H9 (cell line): ENCODE data around the gene AP1B1. TPM values are rescaled to one million over a fixed set of nuclear protein-coding genes. Genes with fewer than 3 reads are reported as not detected.

Experiments used
- DNase-seq: peaks from one replicate; pipeline ENCODE4 v3.0.0-alpha.2; 2017
- H2AFZ ChIP-seq: one replicate; pipeline ENCODE4 v1.6.1; 2013; ENCODE audit warnings: mild to moderate bottlenecking, low read length, control low read depth, moderate library complexity
- H2AK5ac ChIP-seq: 2 replicates; pipeline ENCODE4 v1.6.1; 2013; ENCODE audit warnings: low read length, control low read depth, mixed read lengths; ENCODE audit not compliant: insufficient read length
- H2BK120ac ChIP-seq: one replicate; pipeline ENCODE4 v1.6.1; 2013; ENCODE audit warnings: low read depth, mild to moderate bottlenecking, low read length, control low read depth, inconsistent platforms; ENCODE audit not compliant: poor library complexity, severe bottlenecking
- H2BK12ac ChIP-seq: 2 replicates; pipeline ENCODE4 v1.6.1; 2013; ENCODE audit warnings: low read length, control low read depth, mixed read lengths, low read depth; ENCODE audit not compliant: insufficient read length
- H2BK15ac ChIP-seq: 2 replicates; pipeline ENCODE4 v1.6.1; 2013; ENCODE audit warnings: low read depth, low read length, control low read depth
- H2BK20ac ChIP-seq: one replicate; pipeline ENCODE4 v1.6.1; 2013; ENCODE audit warnings: low read depth, mild to moderate bottlenecking, low read length, control low read depth, inconsistent platforms; ENCODE audit not compliant: poor library complexity, severe bottlenecking
- H2BK5ac ChIP-seq: 2 replicates; pipeline ENCODE4 v1.6.1; 2013; ENCODE audit warnings: low read length, control low read depth, mixed read lengths; ENCODE audit not compliant: insufficient read length
- H3K14ac ChIP-seq: 2 replicates; pipeline ENCODE4 v1.6.1; 2013; ENCODE audit warnings: low read length, control low read depth; ENCODE audit not compliant: insufficient read depth
- H3K18ac ChIP-seq: 2 replicates; pipeline ENCODE4 v1.6.1; 2013; ENCODE audit warnings: low read depth, mild to moderate bottlenecking, mixed read lengths, low read length, control low read depth; ENCODE audit not compliant: insufficient read length
- H3K23ac ChIP-seq: 2 replicates; pipeline ENCODE4 v1.6.1; 2013; ENCODE audit warnings: low read length, control low read depth, mixed read lengths, low read depth; ENCODE audit not compliant: insufficient read length
- H3K23me2 ChIP-seq: 2 replicates; pipeline ENCODE4 v1.6.1; 2013; ENCODE audit warnings: low read depth, mild to moderate bottlenecking, mixed read lengths, low read length, control low read depth; ENCODE audit not compliant: insufficient read length, poor library complexity, severe bottlenecking
- H3K27ac ChIP-seq: 2 replicates; pipeline ENCODE4 v1.5.1; 2013; ENCODE audit warnings: low read length, control low read depth, mixed read lengths, low read depth; ENCODE audit not compliant: insufficient read length
- H3K27me3 ChIP-seq: 2 replicates; pipeline ENCODE4 v1.6.1; 2013; ENCODE audit warnings: low read length, control low read depth, inconsistent platforms; ENCODE audit not compliant: insufficient read depth
- H3K4ac ChIP-seq: 2 replicates; pipeline ENCODE4 v1.6.1; 2013; ENCODE audit warnings: low read depth, mild to moderate bottlenecking, control low read depth, inconsistent platforms, low read length, moderate library complexity
- H3K4me1 ChIP-seq: 2 replicates; pipeline ENCODE4 v1.6.1; 2013; ENCODE audit warnings: low read length, control low read depth, inconsistent platforms; ENCODE audit not compliant: insufficient read depth
- H3K4me2 ChIP-seq: 2 replicates; pipeline ENCODE4 v1.6.1; 2013; ENCODE audit warnings: low read length, control low read depth, mixed read lengths; ENCODE audit not compliant: insufficient read length, insufficient read depth
- H3K56ac ChIP-seq: 2 replicates; pipeline ENCODE4 v1.6.1; 2013; ENCODE audit warnings: low read depth, mild to moderate bottlenecking, mixed read lengths, low read length, control low read depth; ENCODE audit not compliant: insufficient read length
- H3K79me1 ChIP-seq: 2 replicates; pipeline ENCODE4 v1.6.1; 2013; ENCODE audit warnings: low read depth, mild to moderate bottlenecking, moderate library complexity, low read length, control low read depth, inconsistent platforms; ENCODE audit not compliant: insufficient read depth, poor library complexity, severe bottlenecking
- H3K79me2 ChIP-seq: 2 replicates; pipeline ENCODE4 v1.6.1; 2013; ENCODE audit warnings: low read length, control low read depth, inconsistent platforms; ENCODE audit not compliant: insufficient read depth
- H3K9ac ChIP-seq: 2 replicates; pipeline ENCODE4 v1.6.1; 2013; ENCODE audit warnings: low read length, control low read depth, mixed read lengths; ENCODE audit not compliant: insufficient read length; ENCODE audit errors: extremely low read depth
- H3K9me3 ChIP-seq: one replicate; pipeline ENCODE4 v1.6.1; 2013; ENCODE audit warnings: low read depth, low read length, inconsistent platforms; ENCODE audit not compliant: control insufficient read depth
- H3T11ph ChIP-seq: one replicate; pipeline ENCODE4 v1.6.1; 2013; ENCODE audit warnings: mild to moderate bottlenecking, low read length, control low read depth, inconsistent platforms
- H4K20me1 ChIP-seq: one replicate; pipeline ENCODE4 v1.6.1; 2013; ENCODE audit not compliant: control insufficient read depth, insufficient read length, insufficient read depth
- H4K5ac ChIP-seq: 2 replicates; pipeline ENCODE4 v1.6.1; 2013; ENCODE audit warnings: low read depth, mild to moderate bottlenecking, mixed read lengths, low read length, control low read depth; ENCODE audit not compliant: insufficient read length
- H4K8ac ChIP-seq: replicated peaks from 2 replicates; pipeline ENCODE4 v1.6.1; 2013; ENCODE audit warnings: low read length, control low read depth, mixed read lengths, low read depth; ENCODE audit not compliant: insufficient read length
- H4K91ac ChIP-seq: 2 replicates; pipeline ENCODE4 v1.6.1; 2013; ENCODE audit warnings: low read depth, mild to moderate bottlenecking, moderate library complexity, mixed read lengths, low read length, control low read depth; ENCODE audit not compliant: insufficient read length
- H3K27ac Mint-ChIP-seq, 3 experiments: 2 replicates in 2 of 3; 3 replicates in 1 of 3; pipeline ENCODE4 v1.8.0; 2020 to 2021; ENCODE audit warnings: mixed read lengths in 3 of 3, mild to moderate bottlenecking in 1 of 3, moderate library complexity in 1 of 3
- H3K27me3 Mint-ChIP-seq: 2 replicates; pipeline ENCODE4 v1.8.0; 2021; ENCODE audit warnings: low read depth, mild to moderate bottlenecking, moderate library complexity, mixed read lengths
- H3K36me3 Mint-ChIP-seq, 3 experiments: 2 replicates in 2 of 3; 3 replicates in 1 of 3; pipeline ENCODE4 v1.8.0; 2020 to 2021; ENCODE audit warnings: low read depth in 3 of 3, mixed read lengths in 3 of 3; ENCODE audit not compliant: insufficient read depth in 1 of 3
- H3K4me1 Mint-ChIP-seq, 2 experiments: 2 replicates each; pipeline ENCODE4 v1.8.0; 2020; ENCODE audit warnings: mixed read lengths in 2 of 2
- H3K4me3 Mint-ChIP-seq, 2 experiments: 2 replicates in 1 of 2; 3 replicates in 1 of 2; pipeline ENCODE4 v1.8.0; 2020 to 2021; ENCODE audit warnings: mild to moderate bottlenecking in 2 of 2, mixed read lengths in 2 of 2, moderate library complexity in 1 of 2
- H3K9me3 Mint-ChIP-seq, 2 experiments: 2 replicates in 1 of 2; 3 replicates in 1 of 2; pipeline ENCODE4 v1.8.0; 2020; ENCODE audit warnings: mild to moderate bottlenecking in 2 of 2, mixed read lengths in 2 of 2, moderate library complexity in 1 of 2
- WGBS: extraction: QIAGEN DNeasy Blood & Tissue Kit; methylation state at CpG from one replicate; pipeline ENCODE4 v1.1.7; 2013; ENCODE audit warnings: missing lambda C conversion rate, low lambda C conversion rate, mixed read lengths; ENCODE audit not compliant: insufficient read length; ENCODE audit errors: extremely low coverage; 5-methylcytosine and 5-hydroxymethylcytosine counted together
- total RNA-seq: library from RNA; stranded (reverse); gene quantifications from 2 replicates; pipeline ENCODE4 v1.2.1, GENCODE V29; 2021
- TF ChIP-seq, protein P1 (sequence below): fragments of 200-600 bp; sonication (generic); conservative IDR thresholded peaks from 3 replicates; pipeline ENCODE4 v1.8.0; 2021; ENCODE audit warnings: antibody characterized with exemption, mild to moderate bottlenecking

AP1B1 gene
- total RNA-seq, 1 experiment from 2014 or later, result 64.0 TPM

DNA sequence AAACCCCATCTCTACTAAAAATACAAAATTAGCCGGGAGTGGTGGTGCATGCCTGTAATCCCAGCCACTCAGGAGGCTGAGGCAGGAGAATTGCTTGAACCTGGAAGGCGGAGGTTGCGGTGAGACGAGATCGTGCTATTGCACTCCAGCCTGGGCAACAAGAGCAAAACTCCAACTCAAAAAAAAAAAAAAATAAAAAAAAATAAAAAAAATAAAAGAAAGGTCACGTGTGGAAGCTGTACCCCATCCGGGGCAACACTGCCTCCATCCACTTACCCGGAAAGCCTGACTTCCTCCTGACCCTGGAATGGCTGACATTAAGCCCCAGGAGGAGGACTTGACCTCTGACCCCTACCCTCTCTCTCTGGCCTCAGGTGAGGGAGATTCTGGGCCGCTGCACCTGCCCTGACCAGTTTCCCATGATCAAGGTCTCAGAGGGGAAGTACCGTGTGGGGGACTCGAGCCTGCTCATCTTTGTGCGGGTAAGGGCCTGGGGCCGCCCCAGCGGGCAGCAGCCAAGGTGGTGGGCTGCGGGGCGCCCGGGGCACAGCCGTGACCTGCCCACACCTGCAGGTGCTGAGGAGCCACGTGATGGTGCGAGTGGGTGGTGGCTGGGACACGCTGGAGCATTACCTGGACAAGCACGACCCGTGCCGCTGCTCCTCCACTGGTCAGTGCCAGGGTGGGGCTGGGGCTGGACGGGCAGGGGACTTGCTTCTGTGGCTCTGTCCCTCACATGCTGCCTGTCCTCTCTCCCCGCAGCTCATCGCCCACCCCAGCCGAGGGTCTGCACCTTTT lies 78.1 kb downstream of the AP1B1 start:
- peaks cover 19% of the 10 kb centered on the region for H3K27me3 ChIP-seq
- no peak overlapping the region for H4K8ac ChIP-seq
- H3K27ac Mint-ChIP-seq, result no peak overlapping the region
- H3K4me3 Mint-ChIP-seq, result no peak overlapping the region
- H3K4me1 Mint-ChIP-seq, result peaks cover 21 to 40% of the 10 kb centered on the region in 2 experiments
- H3K9ac ChIP-seq, result no peak overlapping the region
- H2BK15ac ChIP-seq, result no peak overlapping the region
- H3K79me2 ChIP-seq, result no peaks in the 10 kb centered on the region
- DNase-seq, result no peak
- no peak overlapping the region for H3K27ac ChIP-seq
- H3K27me3 Mint-ChIP-seq, result peaks cover 35% of the 10 kb centered on the region
- H3K18ac ChIP-seq, result peak overlapping the region; percentile 39
- peaks cover 0 to 5% (median 0%) of the 10 kb centered on the region in 3 experiments; a peak in 3 of 7 replicates for H3K36me3 Mint-ChIP-seq
- no peaks in the 10 kb centered on the region for H3K79me1 ChIP-seq
- no peak overlapping the region for H2BK20ac ChIP-seq
- H2BK12ac ChIP-seq, result no peak overlapping the region
- peaks cover 10% of the 10 kb centered on the region for H3K23me2 ChIP-seq
- H3T11ph ChIP-seq, result no peak overlapping the region
- no peak overlapping the region for H3K56ac ChIP-seq
- no peak overlapping the region for H4K5ac ChIP-seq
- H3K4me1 ChIP-seq, result no peaks in the 10 kb centered on the region
- TF ChIP-seq, protein P1, sequence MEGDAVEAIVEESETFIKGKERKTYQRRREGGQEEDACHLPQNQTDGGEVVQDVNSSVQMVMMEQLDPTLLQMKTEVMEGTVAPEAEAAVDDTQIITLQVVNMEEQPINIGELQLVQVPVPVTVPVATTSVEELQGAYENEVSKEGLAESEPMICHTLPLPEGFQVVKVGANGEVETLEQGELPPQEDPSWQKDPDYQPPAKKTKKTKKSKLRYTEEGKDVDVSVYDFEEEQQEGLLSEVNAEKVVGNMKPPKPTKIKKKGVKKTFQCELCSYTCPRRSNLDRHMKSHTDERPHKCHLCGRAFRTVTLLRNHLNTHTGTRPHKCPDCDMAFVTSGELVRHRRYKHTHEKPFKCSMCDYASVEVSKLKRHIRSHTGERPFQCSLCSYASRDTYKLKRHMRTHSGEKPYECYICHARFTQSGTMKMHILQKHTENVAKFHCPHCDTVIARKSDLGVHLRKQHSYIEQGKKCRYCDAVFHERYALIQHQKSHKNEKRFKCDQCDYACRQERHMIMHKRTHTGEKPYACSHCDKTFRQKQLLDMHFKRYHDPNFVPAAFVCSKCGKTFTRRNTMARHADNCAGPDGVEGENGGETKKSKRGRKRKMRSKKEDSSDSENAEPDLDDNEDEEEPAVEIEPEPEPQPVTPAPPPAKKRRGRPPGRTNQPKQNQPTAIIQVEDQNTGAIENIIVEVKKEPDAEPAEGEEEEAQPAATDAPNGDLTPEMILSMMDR, result no peak
- H3K9me3 Mint-ChIP-seq, result peaks cover 2 to 11% of the 10 kb centered on the region in 2 experiments; a peak in 4 of 5 replicates
- no peak overlapping the region for H2BK120ac ChIP-seq
- WGBS, result no CpG with 5 or more reads among the region's 28 CpGs
- no peaks in the 10 kb centered on the region for H3K9me3 ChIP-seq
- no peak overlapping the region for H2AK5ac ChIP-seq
- H4K20me1 ChIP-seq, result no peaks in the 10 kb centered on the region
- H4K91ac ChIP-seq, result no peak overlapping the region
- no peak overlapping the region for H3K4ac ChIP-seq
- peak overlapping the region; percentile 26 for H3K14ac ChIP-seq
- no peak overlapping the region for H2AFZ ChIP-seq
- no peak overlapping the region for H3K4me2 ChIP-seq
- no peak overlapping the region for H3K23ac ChIP-seq
- H2BK5ac ChIP-seq, result no peak overlapping the region
